Measurements from ENCODE around the gene NIPSNAP3A. TPM values are rescaled to one million over a fixed set of nuclear protein-coding genes. Genes with fewer than 3 reads are reported as not detected.

Gene NIPSNAP3A
- total RNA-seq, 1 experiment from 2014 or later: 20.3 TPM

- no peaks in the 10 kb centered on the region for H3K36me3 ChIP-seq (ENCODE audit: insufficient read depth, low read length)
Measured at GRCh38 chr9:104786293-104786692, 38.8 kb downstream of the NIPSNAP3A start.

GRCh38 chr9:104787306-104788015 lies 40.0 kb downstream of the NIPSNAP3A start:
- no peak for DNase-seq
- Histone ChIP-seq H3K9me3 (ENCODE audit: low read length) (no peaks in the 10 kb centered on the region), H3K79me2 (ENCODE audit: low read length) (no peaks in the 10 kb centered on the region), H3K4me3 (ENCODE audit: low read length) (no peak overlapping the region), H2AFZ (ENCODE audit: low read length) (no peak overlapping the region), H3K36me3 (ENCODE audit: insufficient read depth, low read length) (no peaks in the 10 kb centered on the region), H3K9ac (ENCODE audit: low read length) (no peak overlapping the region), H3K27me3 (ENCODE audit: low read length) (no peaks in the 10 kb centered on the region), H3K27ac (ENCODE audit: low read length) (no peak overlapping the region), H3K4me2 (ENCODE audit: low read depth, low read length, poor library complexity, severe bottlenecking) (no peak overlapping the region), H3K4me1 (ENCODE audit: low read length) (no peaks in the 10 kb centered on the region), H4K20me1 (ENCODE audit: insufficient read depth, low read depth, low read length) (no peaks in the 10 kb centered on the region), H3K9me2 (replicated peaks; ENCODE audit: insufficient read depth, low read length) (no peaks in the 10 kb centered on the region)

More at GRCh38 chr9:104786293-104786692, 38.8 kb downstream of the NIPSNAP3A start:
- no peaks in the 10 kb centered on the region for H3K4me1 ChIP-seq (ENCODE audit: low read length)
- H3K4me3 ChIP-seq (ENCODE audit: low read length): no peak overlapping the region
- H3K27ac ChIP-seq (ENCODE audit: low read length): no peak overlapping the region
- no peaks in the 10 kb centered on the region for H3K9me3 ChIP-seq (ENCODE audit: low read length)
- no peaks in the 10 kb centered on the region for H3K79me2 ChIP-seq (ENCODE audit: low read length)
- H2AFZ ChIP-seq (ENCODE audit: low read length): no peak overlapping the region
- H3K4me2 ChIP-seq (ENCODE audit: low read depth, low read length, poor library complexity, severe bottlenecking): no peak overlapping the region
- no peak overlapping the region for H3K9ac ChIP-seq (ENCODE audit: low read length)
- DNase-seq: no peak
- H3K9me2 ChIP-seq (replicated peaks; ENCODE audit: insufficient read depth, low read length): no peaks in the 10 kb centered on the region
- H3K27me3 ChIP-seq (ENCODE audit: low read length): no peaks in the 10 kb centered on the region
- no peaks in the 10 kb centered on the region for H4K20me1 ChIP-seq (ENCODE audit: insufficient read depth, low read depth, low read length)

- no peak overlapping the region for H3K27ac ChIP-seq (ENCODE audit: low read length)
- H3K36me3 ChIP-seq (ENCODE audit: insufficient read depth, low read length): no peaks in the 10 kb centered on the region
- H3K4me1 ChIP-seq (ENCODE audit: low read length): no peaks in the 10 kb centered on the region
- H3K27me3 ChIP-seq (ENCODE audit: low read length): no peaks in the 10 kb centered on the region
- no peak for DNase-seq
- no peak overlapping the region for H2AFZ ChIP-seq (ENCODE audit: low read length)
- H3K79me2 ChIP-seq (ENCODE audit: low read length): no peaks in the 10 kb centered on the region
- H4K20me1 ChIP-seq (ENCODE audit: insufficient read depth, low read depth, low read length): no peaks in the 10 kb centered on the region
- H3K4me3 ChIP-seq (ENCODE audit: low read length): no peak overlapping the region
- no peaks in the 10 kb centered on the region for H3K9me3 ChIP-seq (ENCODE audit: low read length)
- no peaks in the 10 kb centered on the region for H3K9me2 ChIP-seq (replicated peaks; ENCODE audit: insufficient read depth, low read length)
- H3K9ac ChIP-seq (ENCODE audit: low read length): no peak overlapping the region
- no peak overlapping the region for H3K4me2 ChIP-seq (ENCODE audit: low read depth, low read length, poor library complexity, severe bottlenecking)
Measured at GRCh38 chr9:104788251-104788650, 40.8 kb downstream of the NIPSNAP3A start.

- no peak overlapping the region for H3K9ac ChIP-seq (ENCODE audit: low read length)
- DNase-seq: no peak
- H2AFZ ChIP-seq (ENCODE audit: low read length): no peak overlapping the region
- no peaks in the 10 kb centered on the region for H3K9me2 ChIP-seq (replicated peaks; ENCODE audit: insufficient read depth, low read length)
- no peaks in the 10 kb centered on the region for H3K9me3 ChIP-seq (ENCODE audit: low read length)
- no peaks in the 10 kb centered on the region for H3K36me3 ChIP-seq (ENCODE audit: insufficient read depth, low read length)
- H3K27ac ChIP-seq (ENCODE audit: low read length): no peak overlapping the region
- no peaks in the 10 kb centered on the region for H3K27me3 ChIP-seq (ENCODE audit: low read length)
- no peaks in the 10 kb centered on the region for H4K20me1 ChIP-seq (ENCODE audit: insufficient read depth, low read depth, low read length)
- no peak overlapping the region for H3K4me3 ChIP-seq (ENCODE audit: low read length)
- H3K4me1 ChIP-seq (ENCODE audit: low read length): no peaks in the 10 kb centered on the region
- H3K79me2 ChIP-seq (ENCODE audit: low read length): no peaks in the 10 kb centered on the region
- no peak overlapping the region for H3K4me2 ChIP-seq (ENCODE audit: low read depth, low read length, poor library complexity, severe bottlenecking)
Measured at GRCh38 chr9:104794070-104794469, 46.6 kb downstream of the NIPSNAP3A start.

GRCh38 chr9:104795082-104795481 lies 47.6 kb downstream of the NIPSNAP3A start:
- H3K9ac ChIP-seq (ENCODE audit: low read length): no peak overlapping the region
- H3K9me2 ChIP-seq (replicated peaks; ENCODE audit: insufficient read depth, low read length): no peaks in the 10 kb centered on the region
- H3K79me2 ChIP-seq (ENCODE audit: low read length): no peaks in the 10 kb centered on the region
- H2AFZ ChIP-seq (ENCODE audit: low read length): no peak overlapping the region
- H3K36me3 ChIP-seq (ENCODE audit: insufficient read depth, low read length): no peaks in the 10 kb centered on the region
- no peaks in the 10 kb centered on the region for H3K27me3 ChIP-seq (ENCODE audit: low read length)
- H3K27ac ChIP-seq (ENCODE audit: low read length): no peak overlapping the region
- H3K4me1 ChIP-seq (ENCODE audit: low read length): no peaks in the 10 kb centered on the region
- DNase-seq: no peak
- no peaks in the 10 kb centered on the region for H3K9me3 ChIP-seq (ENCODE audit: low read length)
- no peaks in the 10 kb centered on the region for H4K20me1 ChIP-seq (ENCODE audit: insufficient read depth, low read depth, low read length)
- no peak overlapping the region for H3K4me3 ChIP-seq (ENCODE audit: low read length)
- no peak overlapping the region for H3K4me2 ChIP-seq (ENCODE audit: low read depth, low read length, poor library complexity, severe bottlenecking)

GRCh38 chr9:104795857-104796256 lies 48.4 kb downstream of the NIPSNAP3A start:
- Histone ChIP-seq H3K4me2 (ENCODE audit: low read depth, low read length, poor library complexity, severe bottlenecking) (no peak overlapping the region), H3K9ac (ENCODE audit: low read length) (no peak overlapping the region), H2AFZ (ENCODE audit: low read length) (no peak overlapping the region), H3K9me2 (replicated peaks; ENCODE audit: insufficient read depth, low read length) (no peaks in the 10 kb centered on the region), H3K9me3 (ENCODE audit: low read length) (no peaks in the 10 kb centered on the region), H4K20me1 (ENCODE audit: insufficient read depth, low read depth, low read length) (no peaks in the 10 kb centered on the region), H3K27ac (ENCODE audit: low read length) (no peak overlapping the region), H3K79me2 (ENCODE audit: low read length) (no peaks in the 10 kb centered on the region), H3K4me1 (ENCODE audit: low read length) (no peaks in the 10 kb centered on the region), H3K36me3 (ENCODE audit: insufficient read depth, low read length) (no peaks in the 10 kb centered on the region), H3K27me3 (ENCODE audit: low read length) (no peaks in the 10 kb centered on the region), H3K4me3 (ENCODE audit: low read length) (no peak overlapping the region)
- DNase-seq: no peak

GRCh38 chr9:104798209-104798995 lies 50.9 kb downstream of the NIPSNAP3A start:
- no peaks in the 10 kb centered on the region for H3K36me3 ChIP-seq (ENCODE audit: insufficient read depth, low read length)
- H3K79me2 ChIP-seq (ENCODE audit: low read length): no peaks in the 10 kb centered on the region
- H4K20me1 ChIP-seq (ENCODE audit: insufficient read depth, low read depth, low read length): no peaks in the 10 kb centered on the region
- no peak overlapping the region for H2AFZ ChIP-seq (ENCODE audit: low read length)
- H3K4me1 ChIP-seq (ENCODE audit: low read length): no peaks in the 10 kb centered on the region
- H3K9ac ChIP-seq (ENCODE audit: low read length): no peak overlapping the region
- H3K4me3 ChIP-seq (ENCODE audit: low read length): no peak overlapping the region
- no peak overlapping the region for H3K27ac ChIP-seq (ENCODE audit: low read length)
- no peak overlapping the region for H3K4me2 ChIP-seq (ENCODE audit: low read depth, low read length, poor library complexity, severe bottlenecking)
- H3K9me2 ChIP-seq (replicated peaks; ENCODE audit: insufficient read depth, low read length): no peaks in the 10 kb centered on the region
- no peaks in the 10 kb centered on the region for H3K27me3 ChIP-seq (ENCODE audit: low read length)
- no peaks in the 10 kb centered on the region for H3K9me3 ChIP-seq (ENCODE audit: low read length)
- no peak for DNase-seq

GRCh38 chr9:104800068-104800785 lies 52.7 kb downstream of the NIPSNAP3A start:
- no peak overlapping the region for H3K27ac ChIP-seq (ENCODE audit: low read length)
- H3K9me3 ChIP-seq (ENCODE audit: low read length): no peaks in the 10 kb centered on the region
- H3K9ac ChIP-seq (ENCODE audit: low read length): no peak overlapping the region
- H3K27me3 ChIP-seq (ENCODE audit: low read length): no peaks in the 10 kb centered on the region
- H3K4me1 ChIP-seq (ENCODE audit: low read length): no peaks in the 10 kb centered on the region
- no peak overlapping the region for H2AFZ ChIP-seq (ENCODE audit: low read length)
- H3K9me2 ChIP-seq (replicated peaks; ENCODE audit: insufficient read depth, low read length): no peaks in the 10 kb centered on the region
- H4K20me1 ChIP-seq (ENCODE audit: insufficient read depth, low read depth, low read length): no peaks in the 10 kb centered on the region
- H3K4me3 ChIP-seq (ENCODE audit: low read length): no peak overlapping the region
- H3K79me2 ChIP-seq (ENCODE audit: low read length): no peaks in the 10 kb centered on the region
- H3K36me3 ChIP-seq (ENCODE audit: insufficient read depth, low read length): no peaks in the 10 kb centered on the region
- H3K4me2 ChIP-seq (ENCODE audit: low read depth, low read length, poor library complexity, severe bottlenecking): no peak overlapping the region
- no peak for DNase-seq

Data from Karpas-422 (cell line).